B cell (primary cell): ENCODE data around the gene HSBP1L1. TPM values are rescaled to one million over a fixed set of nuclear protein-coding genes. Genes with fewer than 3 reads are reported as not detected.

Source experiments
- ATAC-seq: fragments of 200-7000 bp; cut with Tn5 transposase; one replicate; pipeline ENCODE4 v1.10.0; 2021; ENCODE audit warnings: low read depth, mild to moderate bottlenecking, moderate number of reproducible peaks, moderate library complexity
- CTCF ChIA-PET: fragments of 350-600 bp; sonication (Branson Sonifier 250); formaldehyde crosslinking; loops from one replicate; lab custom pipeline; 2021; ENCODE audit warnings: antibody characterized with exemption, inconsistent platforms; lab: Charles Lee
- POLR2A ChIA-PET: fragments of 350-600 bp; sonication (Branson Sonifier 250); formaldehyde crosslinking; loops from one replicate; lab custom pipeline; 2021; ENCODE audit warnings: antibody characterized with exemption; lab: Charles Lee
- DNase-seq: peaks from one replicate; pipeline ENCODE4 v3.0.0; 2013
- H2AFZ ChIP-seq: 2 replicates; pipeline ENCODE4 v1.6.1; 2012; ENCODE audit warnings: mild to moderate bottlenecking, low read depth, low read length; ENCODE audit not compliant: insufficient read depth, poor library complexity, severe bottlenecking
- H3K27ac ChIP-seq, 2 donors: 1 replicate in 1 of 2; 2 replicates in 1 of 2; pipeline ENCODE4 v1.5.1; 2012 to 2013; ENCODE audit warnings: low read length in 2 of 2, mild to moderate bottlenecking in 2 of 2, moderate library complexity in 1 of 2
- H3K27me3 ChIP-seq, 4 experiments: fragments of 200-600 bp in 1 of 4; sonication (generic) in 1 of 4; replicated peaks in 1 of 4; 1 replicate in 2 of 4; 2 replicates in 2 of 4; pipeline versions ENCODE4 v1.6.1 to v1.7.0; 2013 to 2016; ENCODE audit warnings: low read length in 3 of 4, mild to moderate bottlenecking in 2 of 4, mixed read lengths in 1 of 4, moderate library complexity in 1 of 4; ENCODE audit not compliant: insufficient read depth in 4 of 4, control insufficient read depth in 3 of 4; ENCODE audit errors: control extremely low read depth in 1 of 4
- H3K36me3 ChIP-seq, 2 experiments: replicated peaks in 1 of 2; 1 replicate in 1 of 2; 2 replicates in 1 of 2; pipeline versions ENCODE4 v1.6.1 to v1.7.1; 2013; ENCODE audit warnings: low read length in 1 of 2; ENCODE audit not compliant: insufficient read depth in 2 of 2, control insufficient read depth in 1 of 2; ENCODE audit errors: control extremely low read depth in 1 of 2, extremely low read depth in 1 of 2
- H3K4me1 ChIP-seq, 2 donors: fragments of 200-600 bp in 1 of 2; sonication (generic) in 1 of 2; 1 replicate in 1 of 2; 2 replicates in 1 of 2; pipeline versions ENCODE4 v1.5.1 to v1.6.1; 2013 to 2017; ENCODE audit warnings: low read length in 2 of 2; ENCODE audit not compliant: control insufficient read depth in 2 of 2, insufficient read depth in 2 of 2
- H3K4me2 ChIP-seq: replicated peaks from 2 replicates; pipeline ENCODE3; 2012; ENCODE audit warnings: mild to moderate bottlenecking, low read depth, low read length; ENCODE audit not compliant: poor library complexity, severe bottlenecking
- H3K4me3 ChIP-seq, 5 experiments: fragments of 200-600 bp in 1 of 5; sonication (generic) in 1 of 5; 1 replicate in 3 of 5; 2 replicates in 2 of 5; pipeline versions ENCODE4 v1.5.1 to v1.7.0; 2011 to 2016; ENCODE audit warnings: low read length in 4 of 5, mild to moderate bottlenecking in 4 of 5, low read depth in 2 of 5, control low read depth in 1 of 5, moderate library complexity in 1 of 5; ENCODE audit not compliant: insufficient read depth in 1 of 5; ENCODE audit errors: control extremely low read depth in 1 of 5, extremely low read depth in 1 of 5
- H3K79me2 ChIP-seq: fragments of 200-600 bp; sonication (generic); one replicate; pipeline ENCODE4 v1.6.0; 2016; ENCODE audit warnings: low read length; ENCODE audit not compliant: control insufficient read depth, insufficient read depth
- H3K9ac ChIP-seq: fragments of 200-600 bp; sonication (generic); 2 replicates; pipeline ENCODE4 v1.6.1; 2017; ENCODE audit warnings: mild to moderate bottlenecking, low read length, moderate library complexity
- H3K9me3 ChIP-seq, 3 donors: one replicate each; pipeline versions ENCODE4 v1.6.1 to v1.7.1; 2013; ENCODE audit warnings: low read length in 2 of 3; ENCODE audit not compliant: control insufficient read depth in 2 of 3, insufficient read depth in 1 of 3; ENCODE audit errors: control extremely low read depth in 1 of 3
- H4K20me1 ChIP-seq: 2 replicates; pipeline ENCODE4 v1.6.0; 2012; ENCODE audit warnings: mild to moderate bottlenecking, low read length; ENCODE audit not compliant: insufficient read depth, control insufficient read depth, poor library complexity, severe bottlenecking
- H3K27ac Mint-ChIP-seq: one replicate; pipeline ENCODE4 v1.8.0; 2021; ENCODE audit warnings: mixed read lengths
- H3K27me3 Mint-ChIP-seq: one replicate; pipeline ENCODE4 v1.8.0; 2021; ENCODE audit warnings: mixed read lengths
- H3K4me1 Mint-ChIP-seq: one replicate; pipeline ENCODE4 v1.8.0; 2021; ENCODE audit warnings: mixed read lengths
- H3K4me3 Mint-ChIP-seq: one replicate; pipeline ENCODE4 v1.8.0; 2021; ENCODE audit warnings: mixed read lengths
- H3K9me3 Mint-ChIP-seq: one replicate; pipeline ENCODE4 v1.8.0; 2022; ENCODE audit warnings: mixed read lengths; ENCODE audit not compliant: insufficient read depth
- EZH2 ChIP-seq: IDR thresholded peaks from 2 replicates; pipeline ENCODE4 v1.6.1; 2012; ENCODE audit warnings: borderline replicate concordance, low read depth, mild to moderate bottlenecking, moderate library complexity, low read length; ENCODE audit not compliant: insufficient read depth, poor library complexity, severe bottlenecking
- WGBS: methylation state at CpG from one replicate; pipeline ENCODE4 v1.1.5; 2013; ENCODE audit warnings: missing lambda C conversion rate; ENCODE audit not compliant: insufficient coverage; 5-methylcytosine and 5-hydroxymethylcytosine counted together
- intact Hi-C: fragments of 100-400 bp; cut with micrococcal nuclease; formaldehyde crosslinking; loops from one replicate; pipeline ENCODE4 v1.10.0; 2022
- polyA plus RNA-seq: library from polyadenylated mRNA; depleted of rRNA; stranded (reverse); fragments of >200 nt; gene quantifications from 2 replicates; pipeline ENCODE4 v1.2.3, GENCODE V29; 2012
- total RNA-seq, 2 donors: library from RNA; stranded (reverse); fragments of 120-200 nt in 1 of 2; gene quantifications; 1 replicate in 1 of 2; 2 replicates in 1 of 2; pipeline versions ENCODE4 v1.2.3 to v1.2.4, GENCODE V29; 2013 to 2022
- TF ChIP-seq, protein P1 (sequence below): fragments of 200-600 bp; IDR thresholded peaks from one replicate; pipeline ENCODE4 v1.8.0; 2022; ENCODE audit warnings: antibody characterized with exemption, mild to moderate bottlenecking

HSBP1L1 gene
- total and polyA plus RNA-seq, 2 donors (not counting 1 experiment from before 2014, with no cell fraction given), result 4.6 to 7.2 TPM

DNA sequence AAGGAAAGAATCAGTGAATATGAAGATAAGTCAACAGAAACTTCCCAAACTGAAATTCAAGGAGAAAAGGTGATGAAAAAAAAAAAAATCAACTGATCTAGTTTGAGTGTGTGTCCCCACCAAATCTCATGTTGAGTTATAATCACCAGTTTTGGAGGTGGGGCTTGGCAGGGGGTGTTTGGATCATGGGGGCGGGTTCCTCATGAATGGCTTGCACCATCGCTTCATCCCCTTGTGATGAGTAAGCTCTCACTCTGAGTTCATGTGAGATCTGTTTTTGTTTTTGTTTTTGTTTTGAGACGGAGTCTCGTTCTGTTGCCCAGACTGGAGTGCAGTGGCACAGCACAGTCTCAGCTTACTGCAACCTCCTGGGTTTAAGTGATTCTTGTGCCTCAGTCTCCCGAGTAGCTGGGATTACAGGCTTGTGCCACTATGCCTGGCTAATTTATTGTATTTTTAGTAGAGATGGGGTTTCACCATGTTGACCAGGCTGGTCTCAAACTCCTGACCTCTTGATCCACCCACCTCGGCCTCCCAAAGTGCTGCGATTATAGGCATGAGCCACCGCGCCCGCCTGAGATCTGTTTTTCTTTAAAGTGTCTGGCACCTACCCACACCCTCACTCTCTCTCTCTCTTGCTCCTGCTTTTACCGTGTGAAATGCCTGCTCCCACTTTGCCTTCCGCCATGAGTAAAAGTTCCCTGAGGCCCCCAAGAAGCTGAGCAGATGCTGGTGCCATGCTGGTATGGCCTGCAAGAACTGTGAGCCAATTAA, 9.0 kb upstream of the HSBP1L1 start:
- Mint-ChIP-seq H3K4me1 (peaks cover 10% of the 10 kb centered on the region), H3K27me3 (no peaks in the 10 kb centered on the region), H3K9me3 (no peaks in the 10 kb centered on the region), H3K27ac (no peak overlapping the region), H3K4me3 (no peak overlapping the region)
- ChIA-PET CTCF (no interaction called here), POLR2A (interaction anchor here (0.6 kb wide), 1 partner anchor 32 kb away, joined by 4 read pairs; no protein-coding TSS in a partner anchor)
- H2AFZ ChIP-seq, result no peak overlapping the region
- H4K20me1 ChIP-seq, result peaks cover 2% of the 10 kb centered on the region
- no peak overlapping the region for H3K4me2 ChIP-seq
- H3K4me1 ChIP-seq, result peaks cover under 1 to 15% of the 10 kb centered on the region in 2 donors
- intact Hi-C loops, result no loop called here
- no peaks in the 10 kb centered on the region for H3K27me3 ChIP-seq
- no peaks in the 10 kb centered on the region for H3K9me3 ChIP-seq
- no peak overlapping the region for H3K4me3 ChIP-seq
- no peak overlapping the region for H3K9ac ChIP-seq
- ATAC-seq, result no peak
- DNase-seq, result no peak
- no peaks in the 10 kb centered on the region for H3K36me3 ChIP-seq
- TF ChIP-seq EZH2, result no peak
- TF ChIP-seq, protein P1, sequence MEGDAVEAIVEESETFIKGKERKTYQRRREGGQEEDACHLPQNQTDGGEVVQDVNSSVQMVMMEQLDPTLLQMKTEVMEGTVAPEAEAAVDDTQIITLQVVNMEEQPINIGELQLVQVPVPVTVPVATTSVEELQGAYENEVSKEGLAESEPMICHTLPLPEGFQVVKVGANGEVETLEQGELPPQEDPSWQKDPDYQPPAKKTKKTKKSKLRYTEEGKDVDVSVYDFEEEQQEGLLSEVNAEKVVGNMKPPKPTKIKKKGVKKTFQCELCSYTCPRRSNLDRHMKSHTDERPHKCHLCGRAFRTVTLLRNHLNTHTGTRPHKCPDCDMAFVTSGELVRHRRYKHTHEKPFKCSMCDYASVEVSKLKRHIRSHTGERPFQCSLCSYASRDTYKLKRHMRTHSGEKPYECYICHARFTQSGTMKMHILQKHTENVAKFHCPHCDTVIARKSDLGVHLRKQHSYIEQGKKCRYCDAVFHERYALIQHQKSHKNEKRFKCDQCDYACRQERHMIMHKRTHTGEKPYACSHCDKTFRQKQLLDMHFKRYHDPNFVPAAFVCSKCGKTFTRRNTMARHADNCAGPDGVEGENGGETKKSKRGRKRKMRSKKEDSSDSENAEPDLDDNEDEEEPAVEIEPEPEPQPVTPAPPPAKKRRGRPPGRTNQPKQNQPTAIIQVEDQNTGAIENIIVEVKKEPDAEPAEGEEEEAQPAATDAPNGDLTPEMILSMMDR, result no peak
- peaks cover 8% of the 10 kb centered on the region for H3K79me2 ChIP-seq
- no peak overlapping the region for H3K27ac ChIP-seq
- 88% methylated on average over 10 of the region's 12 CpGs for WGBS

DNA sequence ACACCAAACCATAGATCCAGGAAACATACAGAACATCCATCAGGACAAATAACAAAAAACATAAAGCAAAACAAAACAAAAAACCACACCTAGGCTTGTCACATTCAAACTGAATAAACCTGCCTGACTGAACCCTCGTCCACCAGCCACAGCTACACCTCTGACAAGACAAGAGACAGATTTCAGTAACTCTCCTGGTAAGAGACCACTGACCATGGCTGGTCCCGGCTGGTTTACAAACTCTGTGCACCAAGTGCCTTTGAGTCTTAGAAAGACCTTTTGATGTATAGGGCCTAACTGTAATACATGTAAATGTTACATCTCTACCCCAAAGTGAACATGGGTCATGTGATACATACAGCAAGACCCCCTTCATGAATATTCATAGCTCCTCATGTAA, 8.2 kb upstream of the HSBP1L1 start:
- no peaks in the 10 kb centered on the region for H3K9me3 Mint-ChIP-seq
- Histone ChIP-seq H3K4me3 (no peak overlapping the region), H3K27me3 (no peaks in the 10 kb centered on the region), H3K36me3 (no peaks in the 10 kb centered on the region), H2AFZ (no peak overlapping the region), H3K4me2 (no peak overlapping the region), H4K20me1 (no peaks in the 10 kb centered on the region), H3K4me1 (peaks cover 0 to 17% of the 10 kb centered on the region in 2 donors), H3K27ac (no peak overlapping the region), H3K79me2 (peaks cover under 1% of the 10 kb centered on the region), H3K9me3 (no peaks in the 10 kb centered on the region), H3K9ac (no peak overlapping the region)
- H3K4me1 Mint-ChIP-seq, result peaks cover 12% of the 10 kb centered on the region
- ChIA-PET CTCF (interaction anchor here (1.2 kb wide), 1 partner anchor 8 kb away, joined by 3 read pairs; no protein-coding TSS in a partner anchor), POLR2A (no interaction called here)
- H3K27ac Mint-ChIP-seq, result no peak overlapping the region
- ATAC-seq, result no peak
- 86% methylated on average over 1 of the region's 2 CpGs for WGBS
- intact Hi-C loops, result no loop called here
- no peak for DNase-seq
- no peak overlapping the region for H3K4me3 Mint-ChIP-seq
- H3K27me3 Mint-ChIP-seq, result no peaks in the 10 kb centered on the region
- no peak for TF ChIP-seq EZH2
- TF ChIP-seq, protein P1, result no peak
